ENCODE measurements around the gene TCTN3.
"Not testable (repeated sequence)": the region's sequence is repeated elsewhere in the genome, so short reads cannot be mapped to it uniquely, and the experiment has no call there.

TCTN3 gene, protein sequence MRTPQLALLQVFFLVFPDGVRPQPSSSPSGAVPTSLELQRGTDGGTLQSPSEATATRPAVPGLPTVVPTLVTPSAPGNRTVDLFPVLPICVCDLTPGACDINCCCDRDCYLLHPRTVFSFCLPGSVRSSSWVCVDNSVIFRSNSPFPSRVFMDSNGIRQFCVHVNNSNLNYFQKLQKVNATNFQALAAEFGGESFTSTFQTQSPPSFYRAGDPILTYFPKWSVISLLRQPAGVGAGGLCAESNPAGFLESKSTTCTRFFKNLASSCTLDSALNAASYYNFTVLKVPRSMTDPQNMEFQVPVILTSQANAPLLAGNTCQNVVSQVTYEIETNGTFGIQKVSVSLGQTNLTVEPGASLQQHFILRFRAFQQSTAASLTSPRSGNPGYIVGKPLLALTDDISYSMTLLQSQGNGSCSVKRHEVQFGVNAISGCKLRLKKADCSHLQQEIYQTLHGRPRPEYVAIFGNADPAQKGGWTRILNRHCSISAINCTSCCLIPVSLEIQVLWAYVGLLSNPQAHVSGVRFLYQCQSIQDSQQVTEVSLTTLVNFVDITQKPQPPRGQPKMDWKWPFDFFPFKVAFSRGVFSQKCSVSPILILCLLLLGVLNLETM

DNA sequence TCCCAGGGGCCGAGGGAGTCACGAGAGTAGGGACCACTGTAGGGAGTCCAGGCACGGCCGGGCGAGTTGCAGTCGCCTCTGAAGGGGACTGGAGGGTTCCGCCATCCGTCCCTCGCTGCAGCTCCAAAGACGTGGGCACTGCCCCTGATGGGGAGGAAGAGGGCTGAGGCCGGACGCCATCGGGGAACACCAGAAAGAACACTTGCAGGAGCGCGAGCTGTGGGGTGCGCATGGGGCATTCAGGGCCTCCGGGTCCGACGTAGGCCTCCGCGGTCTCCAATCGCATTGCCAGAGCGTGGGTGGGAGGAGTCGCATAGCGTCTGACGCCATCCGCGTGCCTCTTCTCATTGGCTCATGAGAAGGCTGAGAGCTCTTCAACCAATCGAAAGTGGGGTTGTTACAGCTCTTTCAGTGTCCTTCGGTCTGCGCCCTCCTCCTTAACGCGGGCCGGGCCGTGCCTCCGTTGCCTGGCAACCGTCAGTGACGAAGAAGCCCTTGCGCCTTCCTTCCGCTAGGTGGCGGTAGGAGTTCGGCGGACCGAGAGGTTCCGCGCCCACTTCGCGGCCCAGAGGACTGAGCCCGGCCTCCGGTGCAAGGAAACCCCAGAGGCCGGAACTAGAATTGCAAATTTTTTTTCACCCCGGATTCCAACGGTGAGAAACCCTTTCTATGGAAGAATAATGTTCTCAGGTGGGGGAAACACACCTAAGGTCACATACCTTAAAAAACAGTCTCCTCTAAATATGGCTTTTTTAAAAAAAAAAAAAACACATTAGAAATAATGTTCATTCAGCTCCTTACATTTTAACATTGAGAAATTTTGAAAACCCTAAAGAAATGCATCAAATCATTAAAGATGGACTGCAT is at the start of gene TCTN3:
Gene TCTN3 (minus strand): TSS at position 260 of the 867 bp plus-strand sequence. CDS start 28 bp downstream, at position 232.
- peak within 1 kb of the TSS; percentile 61 for H3K4me3 ChIP-seq (ENCODE audit: control insufficient read depth, low read depth, low read length)
- DNase-seq (ENCODE audit: low read depth) = peak; percentile 99
- TF ChIP-seq, protein P1, sequence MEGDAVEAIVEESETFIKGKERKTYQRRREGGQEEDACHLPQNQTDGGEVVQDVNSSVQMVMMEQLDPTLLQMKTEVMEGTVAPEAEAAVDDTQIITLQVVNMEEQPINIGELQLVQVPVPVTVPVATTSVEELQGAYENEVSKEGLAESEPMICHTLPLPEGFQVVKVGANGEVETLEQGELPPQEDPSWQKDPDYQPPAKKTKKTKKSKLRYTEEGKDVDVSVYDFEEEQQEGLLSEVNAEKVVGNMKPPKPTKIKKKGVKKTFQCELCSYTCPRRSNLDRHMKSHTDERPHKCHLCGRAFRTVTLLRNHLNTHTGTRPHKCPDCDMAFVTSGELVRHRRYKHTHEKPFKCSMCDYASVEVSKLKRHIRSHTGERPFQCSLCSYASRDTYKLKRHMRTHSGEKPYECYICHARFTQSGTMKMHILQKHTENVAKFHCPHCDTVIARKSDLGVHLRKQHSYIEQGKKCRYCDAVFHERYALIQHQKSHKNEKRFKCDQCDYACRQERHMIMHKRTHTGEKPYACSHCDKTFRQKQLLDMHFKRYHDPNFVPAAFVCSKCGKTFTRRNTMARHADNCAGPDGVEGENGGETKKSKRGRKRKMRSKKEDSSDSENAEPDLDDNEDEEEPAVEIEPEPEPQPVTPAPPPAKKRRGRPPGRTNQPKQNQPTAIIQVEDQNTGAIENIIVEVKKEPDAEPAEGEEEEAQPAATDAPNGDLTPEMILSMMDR (IDR thresholded peaks at IDR 0.05; ENCODE audit: control insufficient read depth, insufficient read depth, low read depth, low read length, missing control alignments) = peak; percentile 99

DNA sequence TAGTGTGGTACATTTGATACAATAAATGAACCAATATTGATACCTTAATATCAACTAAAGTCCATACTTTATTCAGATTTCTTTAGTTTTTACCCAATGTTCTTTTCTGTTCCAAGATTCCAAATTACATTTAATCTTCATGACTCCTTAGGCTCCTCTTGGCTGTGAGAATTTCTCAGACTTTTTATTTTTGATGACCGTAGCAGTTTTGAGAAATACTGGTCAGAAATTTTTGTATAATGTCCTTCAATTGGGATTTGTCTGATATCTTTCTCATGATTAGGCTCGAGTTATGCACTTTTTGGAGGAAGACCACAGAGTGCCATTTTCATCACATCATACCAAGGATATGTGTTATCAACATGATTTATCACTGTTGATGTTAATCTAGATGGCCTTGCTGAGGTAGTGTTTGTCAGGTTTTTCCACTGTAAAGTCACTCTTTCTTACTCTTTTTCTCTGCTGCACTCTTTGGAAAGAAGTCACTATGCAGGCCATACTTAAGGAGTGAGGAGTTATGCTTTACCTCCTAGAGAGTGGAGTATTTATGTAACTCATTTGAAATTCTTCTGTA is 49.3 kb upstream of the TCTN3 start:
- TF ChIP-seq, protein P1 (IDR thresholded peaks at IDR 0.05; ENCODE audit: control insufficient read depth, insufficient read depth, low read depth, low read length, missing control alignments) = no peak
- H3K4me3 ChIP-seq (ENCODE audit: control insufficient read depth, low read depth, low read length) = no peak overlapping the region
- no peak for DNase-seq (ENCODE audit: low read depth)

DNA sequence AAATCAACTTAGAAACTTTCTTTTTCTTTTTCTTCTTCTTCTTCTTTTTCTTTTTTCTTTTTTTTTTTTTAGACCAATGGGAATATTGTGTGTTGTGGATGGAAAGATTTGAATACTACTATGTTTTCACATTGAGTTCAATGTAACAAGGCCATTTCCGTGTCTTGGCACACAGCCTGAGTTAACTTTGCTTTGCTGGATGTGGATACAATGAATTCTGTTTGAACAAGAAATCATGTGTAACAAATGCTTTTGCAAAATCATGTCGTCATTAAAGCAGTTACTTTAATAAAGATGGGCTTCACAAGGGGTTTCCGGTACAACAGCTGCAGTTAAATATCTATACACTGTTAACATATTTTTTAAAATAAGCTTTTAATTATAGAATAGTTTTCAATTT is 48.8 kb upstream of the TCTN3 start:
- no peak overlapping the region for H3K4me3 ChIP-seq (ENCODE audit: control insufficient read depth, low read depth, low read length)
- DNase-seq (ENCODE audit: low read depth) = no peak
- TF ChIP-seq, protein P1 (IDR thresholded peaks at IDR 0.05; ENCODE audit: control insufficient read depth, insufficient read depth, low read depth, low read length, missing control alignments) = no peak

DNA sequence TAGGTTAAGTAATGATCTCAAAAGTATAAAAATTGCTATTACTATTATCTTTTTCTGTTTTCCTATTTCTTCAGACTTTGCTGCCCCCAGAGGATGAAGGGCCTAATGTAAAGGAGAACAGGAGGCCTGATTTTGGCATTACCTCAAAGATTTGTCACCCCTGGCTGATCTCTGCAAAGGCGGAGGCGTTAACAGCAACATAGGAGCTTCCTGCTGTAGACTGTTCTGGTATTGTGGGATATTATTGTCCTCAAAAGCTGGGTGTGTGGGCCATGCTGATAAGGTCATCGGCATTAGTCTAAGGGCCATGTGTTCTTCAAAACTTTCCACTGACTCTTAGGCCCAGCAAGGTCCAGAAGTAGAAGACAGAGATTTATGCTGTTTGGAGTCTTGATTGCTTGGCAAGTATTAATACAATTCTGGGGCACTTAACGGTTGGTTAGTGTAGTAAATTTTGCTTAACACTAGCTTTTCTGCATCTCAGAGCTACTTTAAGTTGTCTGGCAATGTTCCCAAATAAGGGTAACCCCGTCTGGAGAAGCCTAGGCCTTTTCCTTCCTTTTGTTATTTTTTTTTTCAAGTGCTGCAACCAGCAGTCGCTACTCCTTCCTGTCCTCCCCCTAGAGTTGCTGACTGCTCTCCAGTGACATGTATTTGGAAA is 48.2 kb upstream of the TCTN3 start:
- DNase-seq (ENCODE audit: low read depth) = no peak

DNA sequence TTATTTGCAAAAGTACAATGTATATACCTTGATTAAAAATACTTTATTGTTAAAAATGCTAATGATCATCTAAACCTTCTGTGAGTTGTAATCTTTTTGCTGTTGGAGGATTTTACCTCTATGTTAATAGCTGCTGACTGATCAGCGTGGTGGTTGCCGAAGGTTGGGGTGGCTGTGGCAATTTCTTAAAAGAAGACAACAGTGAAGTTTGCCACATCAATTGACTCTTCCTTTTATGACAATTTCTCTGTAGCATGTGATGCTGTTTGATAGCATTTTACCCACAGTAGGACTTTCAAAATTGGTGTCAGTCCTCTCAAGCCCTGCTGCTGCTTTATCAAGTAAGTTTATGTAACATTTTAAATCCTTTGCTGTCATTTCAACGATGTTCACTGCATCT is 45.3 kb upstream of the TCTN3 start:
- TF ChIP-seq, protein P1 (IDR thresholded peaks at IDR 0.05; ENCODE audit: control insufficient read depth, insufficient read depth, low read depth, low read length, missing control alignments) = no peak
- no peak for DNase-seq (ENCODE audit: low read depth)

More for the DNA sequence above, 48.2 kb upstream of the TCTN3 start:
- TF ChIP-seq, protein P1 (IDR thresholded peaks at IDR 0.05; ENCODE audit: control insufficient read depth, insufficient read depth, low read depth, low read length, missing control alignments) = no peak
- no peak overlapping the region for H3K4me3 ChIP-seq (ENCODE audit: control insufficient read depth, low read depth, low read length)

DNA sequence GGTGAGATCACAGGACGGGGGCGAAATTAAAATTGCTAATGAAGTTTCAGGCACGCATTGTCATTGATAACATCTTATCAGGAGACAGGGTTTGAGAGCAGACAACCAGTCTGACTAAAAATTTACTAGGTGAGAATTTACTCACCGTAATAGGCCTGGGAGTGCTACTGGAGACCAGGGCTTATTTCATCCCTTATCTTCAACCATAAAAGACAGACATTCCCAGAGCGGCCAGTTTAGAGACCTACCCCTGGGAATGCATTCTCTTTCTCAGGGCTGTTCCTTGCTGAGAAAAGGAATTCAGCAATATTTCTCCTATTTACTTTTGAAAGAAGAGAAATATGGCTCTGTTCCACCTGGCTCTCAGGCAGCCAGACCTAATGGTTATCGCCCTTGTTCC is 39.2 kb upstream of the TCTN3 start:
- DNase-seq (ENCODE audit: low read depth) = not testable (repeated sequence)

More for the DNA sequence above, 45.3 kb upstream of the TCTN3 start:
- no peak overlapping the region for H3K4me3 ChIP-seq (ENCODE audit: control insufficient read depth, low read depth, low read length)

More for the DNA sequence above, 39.2 kb upstream of the TCTN3 start:
- H3K4me3 ChIP-seq (ENCODE audit: control insufficient read depth, low read depth, low read length) = not testable (repeated sequence)
